ENCODE data around the gene KIAA0930.
A peak's percentile ranks its signal among the peaks of the same experiment; 100 is the strongest.

KIAA0930 gene

DNA sequence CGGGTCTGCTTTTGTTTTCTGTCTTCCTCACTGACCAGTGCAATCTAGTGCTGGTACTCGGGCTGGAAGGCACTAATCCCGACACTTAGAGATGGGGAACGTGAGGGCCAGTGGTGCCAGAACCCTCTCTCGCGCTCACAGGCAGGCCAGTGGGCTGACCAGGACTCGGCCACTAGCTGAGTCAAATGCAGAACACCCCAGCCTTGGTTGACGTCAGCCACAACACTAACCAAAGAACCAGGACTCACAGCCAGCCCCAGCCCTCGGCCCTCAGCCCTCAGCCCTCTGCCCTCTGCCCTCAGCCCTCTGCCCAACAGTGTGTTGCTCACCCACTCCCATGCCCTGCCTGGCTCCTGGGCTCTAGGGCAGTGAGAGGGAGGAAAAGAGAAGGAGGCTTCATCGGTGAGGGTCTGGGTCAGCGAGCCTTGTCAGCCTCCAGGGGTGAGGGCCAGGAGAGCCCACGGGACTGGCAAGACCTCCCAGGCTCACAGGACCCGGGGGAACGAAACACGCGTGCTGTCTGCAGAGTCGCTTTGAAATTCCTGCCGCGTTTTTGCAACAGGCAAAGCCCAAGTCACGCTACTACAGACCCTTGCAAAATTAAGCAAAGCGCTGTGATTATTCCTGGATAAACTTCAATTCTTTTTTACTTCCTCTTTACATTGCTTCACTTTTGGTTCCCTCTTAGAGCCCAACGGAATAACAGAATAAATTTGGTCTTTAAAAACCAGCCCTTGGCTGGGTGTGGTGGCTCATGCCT lies 27.5 kb downstream of the KIAA0930 start:
- DNase-seq: no peak

DNA sequence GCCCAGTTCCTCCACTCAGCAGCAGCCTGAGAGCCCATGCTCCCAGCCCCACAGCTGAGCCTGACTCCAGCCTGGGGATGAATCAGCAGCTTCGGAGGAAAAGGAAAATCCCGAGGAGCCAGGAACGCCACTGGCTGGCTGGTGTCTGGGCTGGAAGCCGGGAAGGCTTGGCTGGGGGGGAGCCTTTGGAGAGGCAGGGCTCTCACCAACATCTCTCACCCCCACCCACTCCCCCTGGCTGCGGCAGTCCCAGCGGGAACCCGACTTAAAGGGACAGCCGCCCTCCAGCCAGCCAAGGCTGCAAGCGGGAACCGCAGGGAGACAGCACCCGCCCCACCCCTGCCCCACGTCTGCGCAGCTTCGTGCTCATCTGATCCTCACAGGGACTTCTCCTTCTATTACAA lies 28.4 kb downstream of the KIAA0930 start:
- DNase-seq: peak; percentile 79

DNA sequence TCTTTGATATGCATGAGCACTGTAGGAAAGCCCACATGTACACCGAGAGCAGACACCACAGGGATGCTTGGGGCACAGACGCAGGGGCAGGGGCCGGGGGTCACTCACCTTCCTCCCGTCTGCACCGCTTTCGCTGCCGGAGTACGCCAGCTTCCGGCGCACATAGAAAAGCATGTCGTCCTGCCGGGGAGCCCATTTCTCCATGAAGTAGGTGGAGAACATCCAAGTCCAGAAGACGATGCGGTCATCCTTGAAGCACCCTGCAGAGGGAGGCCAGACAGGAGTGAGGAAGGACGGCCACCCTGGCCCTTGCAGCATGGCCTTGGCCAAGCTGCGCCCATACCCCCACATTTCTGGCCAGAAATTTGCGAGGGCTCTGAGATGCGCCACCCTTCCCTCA lies 28.8 kb downstream of the KIAA0930 start:
- DNase-seq: no peak

DNA sequence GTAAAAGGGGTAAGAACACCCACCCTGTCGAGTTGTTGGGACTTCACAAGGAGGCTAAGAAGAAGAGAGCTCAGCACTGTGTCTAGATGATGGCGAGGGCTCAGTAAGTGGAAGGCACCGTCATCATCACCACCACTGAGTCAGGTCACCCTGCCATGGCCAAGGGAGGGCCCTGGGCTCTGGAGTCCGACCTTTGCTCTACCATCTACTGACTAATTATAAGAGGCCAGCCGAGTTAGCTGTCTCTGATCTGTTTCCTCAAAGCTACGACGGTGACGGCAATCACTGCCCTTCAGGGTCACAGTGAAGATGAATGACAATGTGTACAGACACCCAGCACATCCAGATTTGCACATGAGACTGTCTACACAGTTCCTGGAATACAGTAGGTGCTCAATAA lies 29.3 kb downstream of the KIAA0930 start:
- no peak for DNase-seq

DNA sequence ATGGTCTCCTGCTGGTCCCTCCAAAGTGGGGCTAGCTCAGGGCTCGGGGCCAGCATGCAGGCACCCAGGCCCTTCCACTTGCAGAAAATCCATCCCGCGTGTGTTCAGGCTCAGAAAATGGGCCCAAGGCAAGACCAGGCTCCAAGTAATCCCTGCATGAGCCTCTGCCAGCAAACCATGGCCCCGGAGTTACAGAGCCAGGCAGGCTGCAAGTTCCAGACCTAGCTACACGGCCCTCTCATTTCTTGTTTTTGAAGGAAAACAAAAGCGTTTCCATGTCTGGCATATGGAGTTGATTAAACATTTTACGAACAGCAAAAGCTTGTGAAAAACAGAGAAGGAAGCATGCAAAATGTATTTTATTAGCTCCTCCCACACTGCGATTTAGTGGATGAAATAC lies 29.7 kb downstream of the KIAA0930 start:
- no peak for DNase-seq

DNA sequence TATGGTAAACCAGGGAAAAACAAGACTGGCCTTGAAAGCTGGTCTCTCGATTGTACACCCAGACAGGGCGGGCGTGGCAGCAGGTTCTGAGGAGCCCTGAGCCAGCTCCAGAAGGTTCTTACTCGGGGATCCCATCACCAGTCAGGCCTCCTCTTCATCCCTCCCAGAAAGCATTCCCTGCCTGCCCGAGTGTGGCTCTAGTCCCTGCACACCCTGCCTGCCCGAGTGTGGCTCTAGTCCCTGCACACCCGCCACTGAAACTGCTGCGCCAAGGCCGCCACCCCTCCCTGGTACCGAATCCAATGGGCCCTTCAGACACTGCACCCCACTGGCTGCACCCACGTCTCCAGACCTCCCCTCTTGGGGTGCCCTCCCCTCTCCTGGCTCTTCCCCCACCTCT lies 30.1 kb downstream of the KIAA0930 start:
- no peak for DNase-seq

DNA sequence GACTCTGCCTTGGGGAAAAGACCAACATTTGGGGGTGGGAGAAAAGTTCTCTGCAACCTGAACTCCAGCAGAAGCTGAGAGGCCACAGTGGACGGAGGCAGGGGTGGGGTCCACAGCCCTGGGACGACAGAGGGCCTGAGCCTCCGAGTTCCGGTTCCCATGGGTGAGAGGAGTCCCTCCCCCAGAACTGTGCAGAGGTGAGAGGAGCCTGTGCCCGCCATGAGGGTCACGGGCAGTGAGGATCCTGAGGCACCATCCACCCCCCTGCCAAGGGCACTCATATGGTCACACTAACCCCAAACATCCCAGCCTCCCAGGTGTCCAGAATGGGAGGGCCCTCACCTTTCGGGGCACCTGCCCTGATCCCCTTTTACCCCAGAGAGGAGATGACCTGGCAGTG lies 30.5 kb downstream of the KIAA0930 start:
- DNase-seq: no peak

DNA sequence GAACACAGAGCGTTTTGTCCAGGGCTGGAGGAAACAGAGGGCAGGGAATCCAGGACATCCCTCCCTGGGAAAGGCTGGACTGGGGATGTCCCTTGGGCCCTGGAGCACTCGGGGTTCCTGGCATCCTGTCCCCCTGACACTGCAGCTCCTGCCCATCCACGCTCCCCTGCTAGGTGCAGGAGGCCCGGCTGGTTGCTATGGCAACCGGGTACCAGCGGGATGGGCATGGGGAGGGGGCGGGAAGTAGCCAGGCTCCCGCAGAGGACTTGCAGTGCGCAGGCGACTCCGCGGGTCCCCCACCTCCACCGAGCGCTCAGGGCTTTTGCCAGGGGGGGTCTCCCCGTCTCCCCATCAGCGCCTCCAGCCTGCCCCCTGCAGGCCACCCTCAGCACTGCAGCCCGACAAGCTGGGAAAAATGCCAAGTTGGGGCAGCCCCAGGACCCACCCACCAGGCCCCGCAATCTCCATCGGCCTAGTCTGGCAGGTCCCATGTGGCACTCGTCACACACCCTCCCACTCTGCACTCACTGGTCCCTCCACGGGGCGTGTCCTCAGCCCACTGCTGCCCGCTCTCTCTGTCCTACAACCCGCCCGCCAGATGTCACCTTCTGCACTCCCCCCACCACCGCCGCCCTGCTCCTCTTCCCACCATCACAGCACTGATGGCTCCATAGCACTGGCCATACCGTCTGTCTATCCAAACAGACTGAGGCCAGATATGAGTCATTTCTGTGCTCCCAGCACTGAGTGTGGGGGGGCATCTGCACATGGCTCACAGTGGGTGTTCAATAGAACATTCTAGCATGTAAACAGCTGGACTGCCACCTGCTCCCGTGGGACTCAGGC lies 31.5 kb downstream of the KIAA0930 start:
- no peak for DNase-seq

DNA sequence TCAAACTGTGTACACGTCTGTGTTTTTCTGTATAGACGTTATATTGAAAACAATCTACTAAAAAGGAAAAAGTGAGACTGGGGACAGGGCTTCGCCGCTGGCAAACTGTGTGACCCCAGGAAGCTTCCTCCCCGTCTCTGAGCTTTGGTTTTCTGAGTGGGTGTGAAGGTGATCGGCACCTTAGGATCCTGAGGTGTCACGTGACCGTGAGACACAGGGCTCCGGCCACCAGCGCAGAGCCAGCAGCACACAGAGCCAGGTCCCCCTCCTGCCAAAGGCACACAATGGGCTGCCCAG lies 32.0 kb downstream of the KIAA0930 start:
- no peak for DNase-seq

DNA sequence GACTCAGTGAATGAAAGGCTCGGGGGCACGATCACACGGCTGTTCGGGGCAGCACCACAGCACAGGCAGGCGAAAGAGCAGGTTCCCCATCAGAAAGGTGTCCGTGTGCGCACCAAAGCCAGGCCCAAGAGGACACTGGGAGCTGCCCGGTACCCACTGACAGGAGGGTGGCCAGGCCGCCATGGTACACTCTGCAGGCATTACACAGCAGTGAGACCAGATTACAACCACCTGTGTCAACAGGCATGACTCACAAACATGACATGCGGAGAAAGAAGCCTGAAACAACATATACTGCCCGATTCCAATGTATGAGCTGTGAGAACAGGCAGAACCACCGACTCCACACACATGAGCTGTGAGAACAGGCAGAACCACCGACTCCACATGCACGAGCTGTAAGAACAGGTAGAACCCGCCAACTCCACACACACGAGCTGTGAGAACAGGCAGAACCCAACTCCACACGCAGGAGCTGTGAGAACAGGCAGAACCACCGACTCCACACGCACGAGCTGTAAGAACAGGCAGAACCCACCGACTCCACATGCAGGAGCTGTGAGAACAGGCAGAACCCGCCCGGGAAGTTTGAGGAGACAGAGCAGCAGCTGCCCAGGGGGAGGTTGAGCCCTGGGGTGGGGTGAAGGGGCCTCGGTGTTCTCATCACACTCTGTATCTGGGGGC lies 32.6 kb downstream of the KIAA0930 start:
- DNase-seq: no peak

DNA sequence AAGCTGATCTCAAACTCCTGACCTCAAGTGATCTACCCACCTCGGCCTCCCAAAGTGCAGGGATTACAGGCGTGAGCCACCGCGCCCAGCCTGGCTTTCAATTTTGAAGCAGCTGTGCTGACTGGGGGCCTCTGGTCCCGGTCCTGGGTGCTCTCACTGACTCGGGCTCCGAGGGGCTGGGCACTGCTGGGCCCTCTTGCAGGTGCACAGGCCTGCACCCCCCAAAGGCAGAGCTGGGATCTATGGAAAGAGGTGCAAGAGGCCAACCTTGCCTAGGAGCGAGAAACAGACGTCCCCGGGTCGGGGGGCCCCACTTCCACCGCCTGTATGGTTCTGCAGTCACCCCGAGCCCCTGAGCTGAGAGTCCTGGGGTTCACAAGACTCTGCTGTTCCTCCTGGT lies 33.2 kb downstream of the KIAA0930 start:
- no peak for DNase-seq

DNA sequence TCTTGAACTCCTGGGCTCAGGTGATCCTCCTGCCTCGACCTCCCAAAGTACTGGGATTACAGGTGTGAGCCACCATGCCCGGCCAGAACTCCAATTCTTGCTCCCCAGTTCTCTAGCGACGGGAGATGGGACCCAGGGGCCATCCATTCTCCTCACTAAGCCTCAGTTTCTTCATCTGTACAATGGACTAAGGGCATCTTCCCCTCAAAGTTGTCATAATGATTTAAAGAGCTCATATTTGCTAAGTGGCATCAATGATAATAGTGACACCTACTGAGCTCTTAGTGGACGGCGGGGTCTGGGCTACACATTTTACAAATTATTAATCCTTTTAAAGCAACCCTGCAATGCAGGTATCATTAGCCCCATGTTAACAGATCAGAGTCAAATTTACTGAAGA lies 34.5 kb downstream of the KIAA0930 start:
- DNase-seq: no peak

DNA sequence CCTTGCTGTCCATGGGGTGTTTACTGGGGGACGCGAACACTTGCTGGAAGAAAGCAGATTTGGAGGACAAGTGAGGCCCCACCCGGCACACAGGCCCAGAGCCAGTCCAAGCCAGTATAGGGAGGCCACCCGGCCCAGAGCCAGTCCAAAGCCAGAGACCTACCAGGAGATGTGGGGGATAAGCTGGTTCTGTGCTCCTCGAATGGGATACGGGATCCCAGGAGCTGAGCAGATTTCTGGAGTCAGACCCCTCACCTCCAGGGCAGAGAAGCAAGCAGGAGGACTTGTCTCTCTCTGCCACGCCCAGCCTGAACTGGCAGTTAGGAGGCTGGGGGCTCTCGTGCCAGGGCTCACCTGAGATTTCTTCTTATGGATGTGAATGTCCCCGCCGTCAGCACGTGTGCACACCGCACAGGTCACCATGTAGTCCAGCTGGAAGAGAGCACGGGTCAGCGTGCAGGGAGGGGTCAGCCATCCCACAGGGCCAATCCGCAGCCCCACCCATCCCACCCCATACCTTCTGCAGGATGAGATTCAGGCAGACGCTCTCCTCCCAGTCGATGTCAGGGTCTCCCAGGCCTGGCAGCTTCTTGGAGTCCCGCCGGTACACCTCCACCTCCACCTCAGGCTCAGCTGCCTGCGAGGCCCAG lies 35.3 kb downstream of the KIAA0930 start:
- no peak for DNase-seq

DNA sequence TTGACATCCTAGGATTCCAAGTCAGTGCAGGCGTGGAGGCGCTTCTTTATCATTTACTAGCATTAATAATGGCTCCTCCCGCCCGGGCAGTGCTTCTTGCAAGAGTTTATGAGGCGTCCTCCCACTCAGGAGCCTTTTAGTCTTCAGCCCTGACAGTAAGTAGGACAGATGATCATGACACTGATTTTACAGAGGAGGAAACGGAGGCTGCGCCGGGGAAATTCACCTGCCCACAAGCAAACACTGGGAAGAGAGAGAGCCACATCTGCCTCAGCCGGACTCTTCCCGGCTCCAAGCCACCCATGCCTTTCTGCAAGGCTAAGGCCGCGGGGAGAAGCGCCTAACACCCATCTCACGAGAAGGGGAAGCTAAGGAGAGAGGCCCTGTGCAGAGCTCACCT lies 35.9 kb downstream of the KIAA0930 start:
- no peak for DNase-seq

DNA sequence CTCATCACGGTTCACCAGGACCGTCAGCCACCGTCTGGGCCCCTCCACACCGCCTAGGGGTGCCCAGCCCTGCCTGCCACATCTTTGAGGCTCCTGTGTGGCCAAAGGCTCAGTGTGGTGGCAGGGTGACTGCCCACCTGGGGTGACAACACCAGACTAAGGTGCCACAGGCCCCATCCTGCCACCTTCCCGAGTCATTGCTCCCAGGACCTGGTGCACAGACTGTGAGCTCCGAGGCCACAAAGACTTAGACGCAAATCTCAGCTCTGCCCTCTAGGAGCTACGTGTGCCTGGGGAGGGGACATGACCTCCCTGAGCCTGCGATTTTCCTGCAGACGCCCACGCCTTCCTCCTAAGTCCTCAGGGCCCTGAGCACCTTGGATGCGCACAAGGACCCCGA lies 36.5 kb downstream of the KIAA0930 start:
- no peak for DNase-seq

DNA sequence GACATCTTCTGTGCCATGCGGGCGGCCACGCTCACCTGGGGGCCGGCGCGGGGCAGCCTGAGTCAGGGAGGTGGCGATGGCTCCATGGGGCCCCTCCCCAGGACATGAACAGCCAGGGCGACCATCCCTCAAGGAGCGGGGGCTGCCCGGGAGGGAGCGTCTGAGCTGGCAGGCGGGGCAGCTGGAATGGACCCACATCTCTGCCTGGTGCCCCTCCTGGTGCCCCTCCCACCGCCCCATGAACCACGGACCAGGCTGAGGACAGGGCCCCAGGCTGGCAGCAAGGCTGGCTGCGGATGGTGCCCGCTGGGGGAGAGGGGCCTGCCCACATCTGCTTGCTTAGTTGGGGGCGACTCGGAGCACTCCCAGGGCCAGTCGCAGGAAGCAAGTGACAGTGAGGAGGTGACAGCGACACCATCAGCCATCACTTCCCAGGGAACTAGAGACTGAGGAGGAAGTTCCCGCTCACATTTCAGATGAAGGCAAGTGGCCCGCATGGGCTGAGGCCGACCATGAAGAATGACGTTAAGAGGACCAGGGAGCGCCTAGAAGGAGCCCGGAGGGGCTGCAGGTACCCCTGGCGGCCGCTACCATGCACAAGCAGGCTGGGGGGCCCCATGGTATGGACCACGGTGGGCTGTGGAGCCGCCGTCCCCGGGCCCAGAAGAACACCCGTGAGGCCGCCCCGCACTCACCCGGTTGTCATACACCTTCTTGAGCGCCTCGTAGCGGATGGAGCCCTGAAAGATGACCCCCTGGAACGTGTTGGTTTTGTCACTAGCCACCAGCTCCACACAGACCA lies 37.3 kb downstream of the KIAA0930 start:
- DNase-seq: no peak

DNA sequence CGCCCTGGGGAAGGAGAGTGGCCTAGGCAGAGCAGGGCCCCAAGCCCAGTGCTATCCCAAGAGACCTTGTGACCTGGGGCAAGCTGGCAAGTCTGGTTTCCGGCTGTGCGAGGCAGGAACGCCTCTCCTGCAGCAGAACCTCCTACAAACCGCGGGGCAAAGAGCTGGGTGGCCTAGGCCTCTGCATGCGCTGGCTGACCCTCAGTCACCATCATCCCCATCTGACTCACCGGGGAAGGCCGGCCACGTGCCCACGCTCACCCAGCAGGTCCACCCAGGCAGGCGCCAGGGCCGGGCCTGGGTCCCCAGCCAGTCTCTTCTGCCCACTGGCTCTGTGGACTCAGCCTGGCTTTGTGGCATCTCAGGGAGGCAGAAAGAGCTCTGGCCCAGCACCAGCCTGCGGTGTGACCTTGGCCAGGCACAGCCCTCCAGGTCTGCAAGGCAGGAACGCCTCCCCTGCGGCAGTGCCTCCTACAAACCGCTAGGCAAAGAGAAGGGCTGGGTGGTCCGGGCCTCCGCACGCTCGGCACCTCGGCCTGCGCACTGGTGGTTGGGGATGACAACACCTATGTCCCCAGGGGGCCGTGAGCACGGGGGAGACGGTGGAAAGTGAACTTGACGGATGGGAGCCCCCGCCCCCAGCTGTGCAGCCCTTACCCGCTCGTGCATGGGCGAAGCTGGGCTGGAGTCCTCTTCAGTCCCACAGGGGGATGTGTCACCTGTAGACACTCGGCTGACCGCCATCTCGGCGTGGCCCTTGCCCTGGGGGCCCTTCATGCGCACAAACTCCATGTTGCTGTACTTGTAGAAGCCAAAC lies 38.2 kb downstream of the KIAA0930 start:
- DNase-seq: no peak

DNA sequence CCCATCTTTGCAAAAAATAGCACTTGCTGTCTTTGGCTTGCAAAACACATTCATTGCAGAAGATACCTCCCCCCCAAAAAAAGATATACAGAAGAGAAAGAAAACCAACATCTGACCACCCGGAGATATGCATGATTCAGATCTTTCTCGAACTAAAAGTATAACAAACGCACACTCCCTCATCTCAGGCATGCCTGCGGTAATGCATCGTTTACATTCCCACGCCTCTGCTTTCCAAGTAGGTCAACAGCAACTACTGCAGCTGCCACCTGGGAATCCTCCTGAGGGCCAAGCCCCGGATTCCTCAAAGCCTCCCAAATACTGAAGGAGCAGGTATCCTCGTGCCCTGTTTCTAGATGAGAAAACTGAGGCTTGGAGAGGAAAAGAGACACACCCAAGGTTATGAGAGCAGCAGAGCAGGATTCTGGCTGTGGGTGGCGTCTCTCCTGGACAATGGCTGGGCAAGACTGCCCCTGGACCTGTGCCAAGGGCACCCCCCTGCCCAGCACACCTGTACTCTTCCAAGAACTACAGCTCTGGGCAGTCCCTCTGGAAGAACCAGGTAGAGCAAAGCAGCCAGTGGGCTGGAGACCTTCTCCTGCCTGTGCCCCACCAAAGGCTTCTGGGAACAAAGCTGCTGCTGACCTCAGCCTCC lies 38.9 kb downstream of the KIAA0930 start:
- DNase-seq: no peak

DNA sequence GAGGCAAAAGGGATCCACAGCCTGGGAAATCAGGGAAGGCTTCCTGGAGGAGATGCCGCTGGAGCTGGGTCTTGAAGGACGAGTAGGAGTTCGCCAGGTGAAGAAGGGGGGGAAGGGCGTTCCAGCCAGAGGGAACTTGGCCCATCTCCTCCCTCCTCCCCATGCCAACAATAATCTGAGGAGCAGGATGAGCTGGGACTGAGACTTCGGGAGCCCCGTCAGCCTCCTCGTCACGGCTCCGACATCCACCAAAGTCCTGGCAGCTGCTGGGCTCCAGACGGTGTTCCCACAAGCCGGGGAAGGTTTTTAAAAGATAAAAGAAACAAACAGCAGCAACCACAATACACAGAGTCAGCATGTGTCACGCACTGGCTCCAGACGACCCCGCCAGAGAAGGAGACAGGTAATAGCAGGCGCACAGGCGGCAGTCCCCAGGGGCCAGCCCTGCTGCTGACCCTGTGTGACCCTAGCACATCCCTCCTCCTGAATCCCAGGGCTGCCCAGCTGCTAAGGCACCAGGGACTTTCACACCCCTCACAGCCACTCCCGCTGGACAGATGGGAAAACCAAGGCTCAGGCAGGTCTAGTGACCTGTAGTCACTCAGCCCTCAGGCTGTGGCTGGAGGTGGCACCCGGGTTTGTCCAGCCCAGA lies 39.7 kb downstream of the KIAA0930 start:
- peak; percentile 37 for DNase-seq

DNA sequence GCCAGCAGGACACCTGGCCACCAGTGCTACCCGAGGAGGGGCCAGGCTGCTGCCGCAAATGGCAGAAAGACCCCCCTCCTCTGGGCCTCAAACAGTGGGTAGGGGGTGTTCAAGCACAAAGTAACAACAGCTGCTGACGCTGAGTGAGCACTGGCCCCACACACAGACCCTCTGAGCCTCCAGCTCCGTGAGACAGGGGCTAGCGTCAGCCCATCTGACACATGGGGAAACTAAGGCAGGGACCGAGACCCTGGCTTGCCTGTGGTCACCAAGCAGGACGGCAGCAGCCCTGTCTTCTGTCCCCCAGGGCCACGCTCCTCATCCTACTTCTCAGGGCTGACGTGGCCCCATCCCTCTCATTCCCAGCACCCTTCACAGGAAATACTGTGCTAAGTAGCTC lies 40.5 kb downstream of the KIAA0930 start:
- no peak for DNase-seq

DNA sequence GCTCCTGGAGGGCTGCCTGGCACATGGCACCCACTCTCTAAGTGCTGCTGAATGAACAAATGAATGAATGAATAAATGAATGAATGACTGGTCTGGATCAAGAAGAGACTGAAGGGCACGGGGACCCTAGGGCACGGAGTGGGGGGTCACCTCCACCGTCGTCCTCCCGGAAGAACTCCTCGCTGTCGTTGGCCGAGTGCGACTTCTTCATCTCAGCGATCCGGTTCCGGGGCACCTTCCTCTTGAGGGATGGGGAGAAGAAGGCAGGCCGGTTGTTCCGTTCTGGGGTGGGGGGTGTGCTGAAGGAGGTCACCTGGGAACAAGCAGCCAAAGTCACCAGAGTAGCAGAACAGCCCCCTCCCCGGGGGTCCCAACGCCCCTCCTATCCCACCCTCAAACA lies 41.0 kb downstream of the KIAA0930 start:
- no peak for DNase-seq
